Endothelial cell (in vitro differentiated cells): ENCODE data around the gene EDNRA. TPM values are rescaled to one million over a fixed set of nuclear protein-coding genes. Genes with fewer than 3 reads are reported as not detected.

Experiments used
- DNase-seq: peaks from one replicate; pipeline ENCODE4 v3.0.0; 2021; ENCODE audit warnings: low spot score
- H3K27ac Mint-ChIP-seq: one replicate; pipeline ENCODE4 v1.8.0; 2021; ENCODE audit warnings: mixed read lengths, inconsistent platforms; ENCODE audit not compliant: unreplicated experiment
- H3K27me3 Mint-ChIP-seq: one replicate; pipeline ENCODE4 v1.8.0; 2021; ENCODE audit warnings: mild to moderate bottlenecking, moderate library complexity, mixed read lengths, inconsistent platforms; ENCODE audit not compliant: unreplicated experiment
- H3K36me3 Mint-ChIP-seq: one replicate; pipeline ENCODE4 v1.8.0; 2021; ENCODE audit warnings: mild to moderate bottlenecking, low read depth, mixed read lengths, inconsistent platforms; ENCODE audit not compliant: unreplicated experiment
- H3K4me1 Mint-ChIP-seq: one replicate; pipeline ENCODE4 v1.8.0; 2021; ENCODE audit warnings: mild to moderate bottlenecking, mixed read lengths, inconsistent platforms; ENCODE audit not compliant: unreplicated experiment
- H3K4me3 Mint-ChIP-seq: one replicate; pipeline ENCODE4 v1.8.0; 2021; ENCODE audit warnings: mild to moderate bottlenecking, mixed read lengths, inconsistent platforms; ENCODE audit not compliant: unreplicated experiment
- H3K9me3 Mint-ChIP-seq: one replicate; pipeline ENCODE4 v1.8.0; 2021; ENCODE audit warnings: mixed read lengths, inconsistent platforms; ENCODE audit not compliant: unreplicated experiment
- CTCF ChIP-seq: fragments of 200-600 bp; sonication (generic); IDR thresholded peaks from one replicate; pipeline ENCODE4 v1.5.0; 2021; ENCODE audit warnings: antibody characterized with exemption; ENCODE audit not compliant: unreplicated experiment
- total RNA-seq: library from RNA; stranded (reverse); fragmentation: NEBNext Ultra II Directional; extraction: Animal tissue kit (Norgen Biotek cat#: 25700); gene quantifications from one replicate; pipeline ENCODE4 v1.2.1, GENCODE V29; 2021; ENCODE audit not compliant: unreplicated experiment

The EDNRA gene
- total RNA-seq, 1 donor from 2014 or later: 0.23 TPM

GRCh38 chr4:147586637-147587036 is 105.7 kb downstream of the EDNRA start:
- no peaks in the 10 kb centered on the region for H3K36me3 Mint-ChIP-seq
- DNase-seq: no peak
- H3K4me3 Mint-ChIP-seq: no peak overlapping the region
- TF ChIP-seq CTCF: no peak
- no peak overlapping the region for H3K27ac Mint-ChIP-seq
- no peaks in the 10 kb centered on the region for H3K4me1 Mint-ChIP-seq
- H3K27me3 Mint-ChIP-seq: no peaks in the 10 kb centered on the region
- peaks cover 5% of the 10 kb centered on the region for H3K9me3 Mint-ChIP-seq

- Mint-ChIP-seq H3K36me3 (no peaks in the 10 kb centered on the region), H3K4me3 (no peak overlapping the region), H3K27ac (no peak overlapping the region), H3K27me3 (no peaks in the 10 kb centered on the region), H3K4me1 (no peaks in the 10 kb centered on the region), H3K9me3 (peaks cover 5% of the 10 kb centered on the region)
- DNase-seq: no peak
- no peak for TF ChIP-seq CTCF
Measured at GRCh38 chr4:147587041-147587440, 106.1 kb downstream of the EDNRA start.

- Mint-ChIP-seq H3K36me3 (no peaks in the 10 kb centered on the region), H3K9me3 (peaks cover 5% of the 10 kb centered on the region), H3K4me1 (no peaks in the 10 kb centered on the region), H3K27me3 (no peaks in the 10 kb centered on the region), H3K27ac (no peak overlapping the region), H3K4me3 (no peak overlapping the region)
- no peak for DNase-seq
- no peak for TF ChIP-seq CTCF
Measured at GRCh38 chr4:147589586-147589985, 108.7 kb downstream of the EDNRA start.

- H3K4me3 Mint-ChIP-seq: no peak overlapping the region
- TF ChIP-seq CTCF: peak; percentile 82
- H3K9me3 Mint-ChIP-seq: peaks cover 4% of the 10 kb centered on the region
- no peaks in the 10 kb centered on the region for H3K27me3 Mint-ChIP-seq
- DNase-seq: peak; percentile 72
- H3K27ac Mint-ChIP-seq: no peak overlapping the region
- H3K4me1 Mint-ChIP-seq: no peaks in the 10 kb centered on the region
- no peaks in the 10 kb centered on the region for H3K36me3 Mint-ChIP-seq
Measured at GRCh38 chr4:147590249-147590920, 109.5 kb downstream of the EDNRA start.

GRCh38 chr4:147591106-147591505 is 110.2 kb downstream of the EDNRA start:
- H3K36me3 Mint-ChIP-seq: no peaks in the 10 kb centered on the region
- no peak overlapping the region for H3K27ac Mint-ChIP-seq
- H3K4me1 Mint-ChIP-seq: no peaks in the 10 kb centered on the region
- no peak overlapping the region for H3K4me3 Mint-ChIP-seq
- no peak for DNase-seq
- TF ChIP-seq CTCF: no peak
- H3K27me3 Mint-ChIP-seq: no peaks in the 10 kb centered on the region
- H3K9me3 Mint-ChIP-seq: no peaks in the 10 kb centered on the region
